SK-N-SH (cell line): ENCODE results near the gene SRRD. TPM values are rescaled to one million over a fixed set of nuclear protein-coding genes. Genes with fewer than 3 reads are reported as not detected.
A peak's percentile ranks its signal among the peaks of the same experiment; 100 is the strongest.

ENCODE experiments used
- CTCF ChIA-PET: fragments of 300-600, 350-600 bp; formaldehyde crosslinking; extraction: SDS; loops from one replicate; lab custom pipeline; 2021; lab: Yijun Ruan, JAX
- POLR2A ChIA-PET: fragments of 350-600 bp; sonication (Branson Sonifier 250); formaldehyde crosslinking; extraction: SDS; loops from one replicate; lab custom pipeline; 2020; ENCODE audit warnings: antibody characterized with exemption, inconsistent platforms; lab: Yijun Ruan, JAX
- DNase-seq: peaks from one replicate; pipeline ENCODE4 v3.0.0; 2012
- H2AFZ ChIP-seq: fragments of 200-600 bp; sonication (generic); 2 replicates; pipeline ENCODE4 v1.8.1; 2016; ENCODE audit warnings: antibody characterized with exemption, mild to moderate bottlenecking, low read depth
- H3F3A ChIP-seq: fragments of 200-600 bp; sonication (generic); replicated peaks from 2 replicates; pipeline ENCODE3; 2016; ENCODE audit warnings: antibody characterized with exemption, mild to moderate bottlenecking; ENCODE audit not compliant: insufficient read depth
- H3K27ac ChIP-seq, 2 experiments: fragments of 200-500 bp in 1 of 2; fragments of 200-600 bp in 1 of 2; sonication (Bioruptor generic) in 1 of 2; sonication (generic), shearing (Covaris generic) in 1 of 2; 2 replicates each; pipeline versions ENCODE4 v1.5.1 to v1.6.1; 2014 to 2016; ENCODE audit warnings: low read depth in 2 of 2, inconsistent platforms in 1 of 2, low read length in 1 of 2, mild to moderate bottlenecking in 1 of 2, mixed read lengths in 1 of 2
- H3K27me3 ChIP-seq: fragments of 200-600 bp; sonication (generic), shearing (Covaris generic); 2 replicates; pipeline ENCODE4 v1.6.1; 2016; ENCODE audit warnings: mixed run types; ENCODE audit not compliant: insufficient read depth
- H3K36me3 ChIP-seq, 2 experiments: fragments of 200-500 bp in 1 of 2; fragments of 200-600 bp in 1 of 2; sonication (Bioruptor generic) in 1 of 2; sonication (generic) in 1 of 2; replicated peaks in 1 of 2; 2 replicates each; pipeline versions ENCODE3 to v1.5.1; 2014 to 2016; ENCODE audit warnings: low read length in 1 of 2, mild to moderate bottlenecking in 1 of 2; ENCODE audit not compliant: insufficient read depth in 2 of 2, control insufficient read depth in 1 of 2
- H3K4me1 ChIP-seq, 2 experiments: fragments of 200-500 bp in 1 of 2; fragments of 200-600 bp in 1 of 2; sonication (Bioruptor generic) in 1 of 2; sonication (generic), shearing (Covaris generic) in 1 of 2; 2 replicates each; pipeline versions ENCODE4 v1.5.1 to v1.6.1; 2014 to 2016; ENCODE audit warnings: low read depth in 1 of 2, low read length in 1 of 2, mixed run types in 1 of 2; ENCODE audit not compliant: insufficient read depth in 2 of 2, control insufficient read depth in 1 of 2
- H3K4me2 ChIP-seq: fragments of 200-600 bp; sonication (generic), shearing (Covaris generic); 2 replicates; pipeline ENCODE4 v1.6.1; 2017; ENCODE audit warnings: mixed run types
- H3K4me3 ChIP-seq, 2 experiments: fragments of 200-500 bp in 1 of 2; fragments of 200-600 bp in 1 of 2; sonication (Bioruptor generic) in 1 of 2; sonication (generic), shearing (Covaris generic) in 1 of 2; 2 replicates each; pipeline versions ENCODE4 v1.5.1 to v1.8.1; 2014 to 2016; ENCODE audit warnings: low read depth in 2 of 2, inconsistent platforms in 1 of 2, low read length in 1 of 2, mild to moderate bottlenecking in 1 of 2, mixed read lengths in 1 of 2, moderate library complexity in 1 of 2
- H3K79me2 ChIP-seq: fragments of 200-600 bp; sonication (generic); 2 replicates; pipeline ENCODE4 v1.8.1; 2017; ENCODE audit warnings: mild to moderate bottlenecking; ENCODE audit not compliant: insufficient read depth
- H3K9ac ChIP-seq: fragments of 200-600 bp; sonication (generic); 2 replicates; pipeline ENCODE4 v1.6.1; 2017; ENCODE audit warnings: mixed run types
- H3K9me2 ChIP-seq: fragments of 200-600 bp; sonication (generic); 2 replicates; pipeline ENCODE4 v1.6.1; 2017; ENCODE audit warnings: mixed run types
- H3K9me3 ChIP-seq: fragments of 200-600 bp; sonication (generic); 2 replicates; pipeline ENCODE4 v1.6.1; 2017; ENCODE audit warnings: mixed run types, mild to moderate bottlenecking, moderate library complexity
- H4K20me1 ChIP-seq: fragments of 200-600 bp; sonication (generic); 2 replicates; pipeline ENCODE4 v1.6.1; 2017; ENCODE audit warnings: mild to moderate bottlenecking, mixed run types; ENCODE audit not compliant: insufficient read depth
- CHD2 ChIP-seq: fragments of 150-350 bp; IDR thresholded peaks from 2 replicates; pipeline ENCODE4 v1.6.1; 2018; ENCODE audit warnings: low read length; ENCODE audit not compliant: partially characterized antibody
- CTCF ChIP-seq: fragments of 200-600 bp; sonication (generic); IDR thresholded peaks from 2 replicates; pipeline ENCODE4 v1.6.1; 2017; ENCODE audit warnings: antibody characterized with exemption, mild to moderate bottlenecking, moderate library complexity
- ELF1 ChIP-seq: IDR thresholded peaks from 2 replicates; pipeline ENCODE4 v1.4.0; 2012
- FOSL2 ChIP-seq: IDR thresholded peaks from 2 replicates; pipeline ENCODE4 v1.4.0; 2012; ENCODE audit warnings: low read depth, mild to moderate bottlenecking, moderate library complexity, borderline replicate concordance
- FOXM1 ChIP-seq: IDR thresholded peaks from 2 replicates; pipeline ENCODE4 v1.4.0; 2012; ENCODE audit warnings: low read depth, mild to moderate bottlenecking
- GABPA ChIP-seq: IDR thresholded peaks from 2 replicates; pipeline ENCODE4 v1.4.0; 2012; ENCODE audit warnings: low read depth, mild to moderate bottlenecking
- GATA2 ChIP-seq: sonication (generic); formaldehyde crosslinking; IDR thresholded peaks from 2 replicates; pipeline ENCODE4 v1.5.0; 2020; ENCODE audit warnings: mild to moderate bottlenecking, missing genetic modification reagents
- IRF3 ChIP-seq: fragments of 150-350 bp; IDR thresholded peaks from 2 replicates; pipeline ENCODE4 v1.6.1; 2016; ENCODE audit warnings: mild to moderate bottlenecking, low read depth, low read length
- JUND ChIP-seq: IDR thresholded peaks from 2 replicates; pipeline ENCODE4 v1.4.0; 2012
- MAX ChIP-seq: IDR thresholded peaks from 2 replicates; pipeline ENCODE4 v1.4.0; 2012; ENCODE audit warnings: low read depth
- MXI1 ChIP-seq: IDR thresholded peaks from 2 replicates; pipeline ENCODE4 v1.6.1; 2012; ENCODE audit warnings: mild to moderate bottlenecking, low read depth, low read length, improper control_type of control experiment
- NFIC ChIP-seq: IDR thresholded peaks from 2 replicates; pipeline ENCODE4 v1.4.0; 2012; ENCODE audit warnings: borderline replicate concordance
- PBX3 ChIP-seq: IDR thresholded peaks from 2 replicates; pipeline ENCODE4; 2012
- POLR2AphosphoS5 ChIP-seq: IDR thresholded peaks from 2 replicates; pipeline ENCODE4 v1.6.1; 2012; ENCODE audit warnings: low read depth, low read length
- RAD21 ChIP-seq: IDR thresholded peaks from 2 replicates; pipeline ENCODE4 v1.6.1; 2012; ENCODE audit warnings: mild to moderate bottlenecking, low read length
- RCOR1 ChIP-seq: fragments of 150-350 bp; IDR thresholded peaks from 2 replicates; pipeline ENCODE4 v1.6.1; 2017; ENCODE audit warnings: antibody characterized with exemption, low read length
- REST ChIP-seq: IDR thresholded peaks from 2 replicates; pipeline ENCODE4 v1.6.1; 2012; ENCODE audit warnings: mild to moderate bottlenecking, low read depth, low read length, moderate library complexity
- RFX5 ChIP-seq: IDR thresholded peaks from 2 replicates; pipeline ENCODE4 v1.6.1; 2012; ENCODE audit warnings: mild to moderate bottlenecking, improper control_type of control experiment, low read length
- SIN3A ChIP-seq: IDR thresholded peaks from 2 replicates; pipeline ENCODE4 v1.6.1; 2012; ENCODE audit warnings: low read depth, mild to moderate bottlenecking, low read length, moderate library complexity, borderline replicate concordance
- SMC3 ChIP-seq: IDR thresholded peaks from 2 replicates; pipeline ENCODE4 v1.6.1; 2012; ENCODE audit warnings: low read depth, low read length, improper control_type of control experiment
- TAF1 ChIP-seq: IDR thresholded peaks from 2 replicates; pipeline ENCODE4 v1.6.1; 2012; ENCODE audit warnings: low read depth, mild to moderate bottlenecking, low read length, moderate library complexity, borderline replicate concordance
- TCF12 ChIP-seq: IDR thresholded peaks from 2 replicates; pipeline ENCODE4 v1.4.0; 2012
- USF1 ChIP-seq: IDR thresholded peaks from 2 replicates; pipeline ENCODE4 v1.4.0; 2012; ENCODE audit warnings: low read depth, borderline replicate concordance
- YY1 ChIP-seq: IDR thresholded peaks from 2 replicates; pipeline ENCODE4 v1.4.0; 2012; ENCODE audit warnings: low read depth, mild to moderate bottlenecking
- WGBS: methylation state at CpG from one replicate; pipeline ENCODE4 v1.1.6; 2017; ENCODE audit warnings: low lambda C conversion rate; 5-methylcytosine and 5-hydroxymethylcytosine counted together
- polyA plus RNA-seq, 3 experiments: library from polyadenylated mRNA; depleted of rRNA; stranded (reverse); fragments of >200 nt; gene quantifications; 2 replicates each; pipeline ENCODE4 v1.2.3, GENCODE V29; 2012

Gene SRRD
- polyA plus RNA-seq (2012; rRNA removed): 12.9 and 18.0 TPM in 2 replicates
- polyA plus RNA-seq (2012; cell fraction: cytosol; rRNA removed): 20.8 and 25.6 TPM in 2 replicates
- 7.2 and 8.4 TPM in 2 replicates for polyA plus RNA-seq (2012; cell fraction: nucleus; rRNA removed)

- H2AFZ ChIP-seq: peak within 1 kb of the TSS; percentile 71
- H3K27me3 ChIP-seq: no peaks in the 10 kb centered on the region
- peaks cover 0 to 12% of the 10 kb centered on the region in 2 experiments for H3K36me3 ChIP-seq
- WGBS: 4% methylated on average over 17 of the region's 85 CpGs
- peaks cover 75% of the 10 kb centered on the region for H3K79me2 ChIP-seq
- no peaks in the 10 kb centered on the region for H4K20me1 ChIP-seq
- peak; percentile 97 for DNase-seq
- peak within 1 kb of the TSS; percentile 68 to 83 for H3K27ac ChIP-seq
- POLR2A ChIA-PET: interaction anchor here (0.6 to 1.6 kb wide), 9 partner anchors 9 to 189 kb away, joined by 3 to 7 read pairs (median 3); partner anchors contain the start of gene TFIP11
- peak within 1 kb of the TSS; percentile 81 to 89 for H3K4me3 ChIP-seq
- peak within 1 kb of the TSS; percentile 93 for H3K9ac ChIP-seq
- H3K9me2 ChIP-seq: no peaks in the 10 kb centered on the region
- H3F3A ChIP-seq: no peaks in the 10 kb centered on the region
- no peaks in the 10 kb centered on the region for H3K9me3 ChIP-seq
- CTCF ChIA-PET: interaction anchor here (1.0 to 2.0 kb wide), 7 partner anchors 9 to 181 kb away, joined by 3 to 9 read pairs (median 4); no protein-coding TSS in a partner anchor
- peaks cover 4 to 27% of the 10 kb centered on the region in 2 experiments; a peak in 3 of 4 replicates for H3K4me1 ChIP-seq
- H3K4me2 ChIP-seq: peak within 1 kb of the TSS; percentile 89
- TF ChIP-seq POLR2AphosphoS5 (peak; percentile 77), YY1 (peak; percentile 90), CTCF (no peak), TAF1 (peak; percentile 86), IRF3 (no peak), MXI1 (peak; percentile 90), FOSL2 (no peak), MAX (peak; percentile 84), RAD21 (no peak), PBX3 (0 out of 2 replicates have a peak, but pooled peaks have one; percentile 21), FOXM1 (no peak), GATA2 (0 out of 2 replicates have a peak, but pooled peaks have one; percentile 13), GABPA (no peak; the same call in 1 of the 2 replicates), ELF1 (peak; percentile 47), JUND (no peak), SIN3A (peak; percentile 72; the same call in 1 of the 2 replicates), CHD2 (peak; percentile 71), RCOR1 (peak; percentile 60; the same call in 1 of the 2 replicates), TCF12 (no peak), SMC3 (no peak), RFX5 (no peak), USF1 (peak; percentile 82), REST (no peak; the same call in 1 of the 2 replicates), NFIC (no peak)
Observed at GRCh38 chr22:26483439-26484359, at the start of gene SRRD, which contains the start of gene HPS4. SRRD (plus strand) TSS chr22:26483877; CDS start chr22:26483891, 14 bp downstream. HPS4 (minus strand) TSS chr22:26483783; CDS start chr22:26481762, 2,021 bp downstream.
